GM19395 (cell line): ENCODE results near the gene UGGT1.

Experiments used
- ATAC-seq: cut with Tn5 transposase; IDR thresholded peaks from one replicate; pipeline ENCODE4 v1.9.1; 2021; ENCODE audit warnings: mild to moderate bottlenecking, moderate library complexity; ENCODE audit not compliant: unreplicated experiment

Gene UGGT1, protein sequence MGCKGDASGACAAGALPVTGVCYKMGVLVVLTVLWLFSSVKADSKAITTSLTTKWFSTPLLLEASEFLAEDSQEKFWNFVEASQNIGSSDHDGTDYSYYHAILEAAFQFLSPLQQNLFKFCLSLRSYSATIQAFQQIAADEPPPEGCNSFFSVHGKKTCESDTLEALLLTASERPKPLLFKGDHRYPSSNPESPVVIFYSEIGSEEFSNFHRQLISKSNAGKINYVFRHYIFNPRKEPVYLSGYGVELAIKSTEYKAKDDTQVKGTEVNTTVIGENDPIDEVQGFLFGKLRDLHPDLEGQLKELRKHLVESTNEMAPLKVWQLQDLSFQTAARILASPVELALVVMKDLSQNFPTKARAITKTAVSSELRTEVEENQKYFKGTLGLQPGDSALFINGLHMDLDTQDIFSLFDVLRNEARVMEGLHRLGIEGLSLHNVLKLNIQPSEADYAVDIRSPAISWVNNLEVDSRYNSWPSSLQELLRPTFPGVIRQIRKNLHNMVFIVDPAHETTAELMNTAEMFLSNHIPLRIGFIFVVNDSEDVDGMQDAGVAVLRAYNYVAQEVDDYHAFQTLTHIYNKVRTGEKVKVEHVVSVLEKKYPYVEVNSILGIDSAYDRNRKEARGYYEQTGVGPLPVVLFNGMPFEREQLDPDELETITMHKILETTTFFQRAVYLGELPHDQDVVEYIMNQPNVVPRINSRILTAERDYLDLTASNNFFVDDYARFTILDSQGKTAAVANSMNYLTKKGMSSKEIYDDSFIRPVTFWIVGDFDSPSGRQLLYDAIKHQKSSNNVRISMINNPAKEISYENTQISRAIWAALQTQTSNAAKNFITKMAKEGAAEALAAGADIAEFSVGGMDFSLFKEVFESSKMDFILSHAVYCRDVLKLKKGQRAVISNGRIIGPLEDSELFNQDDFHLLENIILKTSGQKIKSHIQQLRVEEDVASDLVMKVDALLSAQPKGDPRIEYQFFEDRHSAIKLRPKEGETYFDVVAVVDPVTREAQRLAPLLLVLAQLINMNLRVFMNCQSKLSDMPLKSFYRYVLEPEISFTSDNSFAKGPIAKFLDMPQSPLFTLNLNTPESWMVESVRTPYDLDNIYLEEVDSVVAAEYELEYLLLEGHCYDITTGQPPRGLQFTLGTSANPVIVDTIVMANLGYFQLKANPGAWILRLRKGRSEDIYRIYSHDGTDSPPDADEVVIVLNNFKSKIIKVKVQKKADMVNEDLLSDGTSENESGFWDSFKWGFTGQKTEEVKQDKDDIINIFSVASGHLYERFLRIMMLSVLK (N-terminal part only)

DNA sequence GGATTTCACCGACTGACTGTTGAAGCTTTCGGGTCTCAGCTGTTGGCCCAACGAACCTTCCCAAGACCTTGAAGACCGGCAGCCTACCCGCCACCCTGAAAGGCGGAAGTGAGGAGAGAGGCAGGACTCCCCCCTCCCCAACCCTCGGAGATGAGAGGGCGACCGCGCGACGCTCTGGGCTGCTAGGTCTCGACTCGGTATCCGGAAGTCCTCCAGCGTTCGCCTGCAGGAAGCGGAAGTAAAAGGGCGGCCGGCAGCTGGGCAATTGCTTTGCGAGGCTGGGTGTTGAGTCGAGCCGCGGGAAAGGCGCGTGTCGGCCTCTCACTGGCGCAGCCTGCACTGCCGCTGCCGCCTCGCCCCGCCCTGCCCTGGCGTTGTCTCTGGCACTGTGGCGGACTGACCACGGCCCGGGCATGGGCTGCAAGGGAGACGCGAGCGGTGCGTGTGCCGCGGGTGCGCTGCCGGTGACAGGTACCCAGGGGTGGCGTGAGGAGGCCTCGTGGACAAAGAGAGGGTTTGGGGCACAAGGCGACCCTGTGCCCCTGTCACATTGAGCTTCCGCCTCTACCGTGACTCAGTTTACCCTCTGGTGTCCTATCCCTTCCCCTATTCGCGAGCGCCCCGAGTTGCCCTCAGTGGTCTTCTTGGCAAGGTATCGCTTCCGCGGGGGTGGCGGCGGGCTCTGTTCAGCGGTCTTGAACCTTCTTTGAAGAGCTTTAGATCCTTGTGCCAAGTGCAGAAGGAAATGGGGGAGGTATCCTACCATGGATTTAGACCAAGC, at the start of gene UGGT1:
Gene UGGT1 (plus strand): TSS at position 256 of the 781 bp plus-strand sequence. CDS start 158 bp downstream, at position 414.
- ATAC-seq, result peak; percentile 94

DNA sequence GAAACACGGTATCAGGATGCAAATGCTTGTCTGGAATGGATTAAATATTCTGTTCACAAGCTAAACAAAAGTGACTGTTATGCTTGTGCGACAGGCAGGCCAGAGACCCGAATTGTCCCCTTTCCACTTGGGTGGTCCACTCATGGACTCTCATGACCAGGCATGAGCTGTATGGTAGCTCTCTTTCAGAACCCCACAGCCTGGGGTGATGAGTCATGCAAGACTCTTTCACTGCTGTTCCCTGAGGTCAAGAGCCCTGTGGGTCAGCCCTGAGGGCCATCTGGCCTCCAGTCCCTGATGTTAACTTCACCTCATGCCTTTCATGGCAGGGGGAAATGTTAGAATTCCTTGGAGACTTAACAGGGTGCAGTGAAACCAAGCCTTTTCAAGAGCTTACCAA, 49.4 kb upstream of the UGGT1 start:
- ATAC-seq, result no peak

DNA sequence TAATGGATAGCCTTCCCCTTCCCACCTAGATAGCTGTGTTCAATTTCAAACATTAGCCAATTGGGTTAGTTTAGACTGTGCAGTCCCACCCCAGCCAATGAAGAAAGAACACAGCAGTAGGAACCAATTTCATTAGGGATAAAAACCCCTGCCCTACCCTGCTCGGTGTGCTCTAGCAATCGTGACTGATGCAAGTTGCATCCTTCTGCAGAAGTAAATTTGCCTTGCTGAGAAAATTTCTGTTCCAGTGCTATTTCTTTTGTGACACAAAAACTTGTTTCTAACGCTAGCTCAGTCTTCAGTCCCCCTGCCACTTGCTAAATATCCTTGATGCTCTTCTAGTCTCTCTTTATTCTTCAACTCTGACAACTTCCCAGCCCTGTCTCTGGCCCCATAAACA, 48.0 kb upstream of the UGGT1 start:
- no peak for ATAC-seq

GRCh38 chr2:128053331-128053730, 37.7 kb upstream of the UGGT1 start:
- ATAC-seq, result no peak

DNA sequence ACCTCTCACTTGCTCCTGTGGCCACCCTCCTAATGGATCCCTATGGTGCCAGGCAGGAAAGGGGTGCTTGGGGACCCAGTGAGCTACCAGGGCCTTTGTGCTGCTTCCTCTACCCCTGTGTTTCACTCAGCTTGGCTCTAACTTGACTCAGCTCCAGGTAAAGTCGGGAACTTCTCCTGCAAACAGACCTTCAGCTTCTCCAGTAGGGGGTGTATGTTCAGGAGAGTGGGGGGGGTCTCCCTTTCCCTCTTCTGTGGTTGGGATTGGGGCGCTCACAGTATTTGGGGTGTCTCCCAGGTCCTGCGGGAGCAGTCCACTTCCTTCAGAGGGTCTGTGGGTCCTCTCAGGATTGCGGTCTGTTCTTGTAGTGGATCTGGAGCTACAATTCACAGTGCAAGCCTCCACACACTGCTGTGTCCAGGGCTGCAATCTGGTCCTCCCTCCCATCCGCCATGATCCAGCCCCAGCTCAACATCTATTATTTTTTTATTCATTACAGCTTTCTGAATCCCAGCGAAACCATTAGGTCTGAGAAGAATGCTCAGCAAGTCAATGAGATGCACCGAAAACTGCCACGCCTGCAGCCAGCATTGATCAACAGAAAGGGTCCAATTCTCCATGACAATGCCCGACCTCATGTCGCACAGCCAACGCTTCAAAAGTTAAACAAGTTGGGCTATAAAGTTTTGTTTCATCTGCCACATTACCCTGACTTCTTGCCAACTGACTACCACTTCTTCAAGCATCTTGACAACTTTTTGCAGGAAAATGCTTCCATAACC, 36.7 kb upstream of the UGGT1 start:
- ATAC-seq, result no peak

DNA sequence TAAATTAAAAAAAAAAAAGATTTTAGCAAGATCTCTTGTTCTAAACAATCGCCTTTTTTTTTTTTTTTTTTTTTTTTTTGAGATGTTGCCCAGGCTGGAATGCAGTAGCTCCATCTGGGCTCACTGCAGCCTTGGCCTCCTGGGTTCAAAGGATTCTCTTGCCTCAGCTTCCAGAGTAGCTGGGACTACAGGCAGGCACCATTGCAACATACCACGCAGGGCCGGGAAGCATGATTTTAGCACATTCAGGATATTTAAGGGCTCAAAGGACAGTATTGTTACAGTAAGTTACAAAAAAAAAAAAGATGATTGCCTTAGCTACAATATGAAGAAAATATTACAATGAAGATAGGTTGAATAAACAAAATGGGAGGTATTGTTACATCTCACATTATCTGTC, 33.7 kb upstream of the UGGT1 start:
- no peak for ATAC-seq

GRCh38 chr2:128058114-128058513, 32.9 kb upstream of the UGGT1 start:
- ATAC-seq, result no peak

DNA sequence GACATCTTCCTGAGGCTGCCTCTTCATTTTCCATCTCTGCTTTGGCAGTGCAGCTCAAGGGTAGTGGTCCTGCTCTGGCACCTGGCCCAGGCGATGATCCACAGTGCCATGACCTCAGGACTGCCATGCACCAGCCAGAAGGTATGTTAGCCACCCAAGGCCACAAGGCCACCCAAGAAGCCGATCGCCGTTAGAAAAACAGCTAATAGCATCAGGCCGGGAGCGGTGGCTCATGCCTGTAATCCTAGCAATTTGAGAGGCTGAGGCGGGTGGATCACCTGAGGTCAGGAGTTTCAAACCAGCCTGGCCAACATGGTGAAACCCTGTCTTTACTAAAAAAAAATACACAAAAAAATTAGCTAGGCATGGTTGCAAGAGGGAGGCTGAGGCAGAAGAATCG, 28.4 kb upstream of the UGGT1 start:
- no peak for ATAC-seq

- ATAC-seq, result no peak
Observed at GRCh38 chr2:128064353-128064752, 26.6 kb upstream of the UGGT1 start.

GRCh38 chr2:128069769-128070168, 21.2 kb upstream of the UGGT1 start:
- no peak for ATAC-seq

DNA sequence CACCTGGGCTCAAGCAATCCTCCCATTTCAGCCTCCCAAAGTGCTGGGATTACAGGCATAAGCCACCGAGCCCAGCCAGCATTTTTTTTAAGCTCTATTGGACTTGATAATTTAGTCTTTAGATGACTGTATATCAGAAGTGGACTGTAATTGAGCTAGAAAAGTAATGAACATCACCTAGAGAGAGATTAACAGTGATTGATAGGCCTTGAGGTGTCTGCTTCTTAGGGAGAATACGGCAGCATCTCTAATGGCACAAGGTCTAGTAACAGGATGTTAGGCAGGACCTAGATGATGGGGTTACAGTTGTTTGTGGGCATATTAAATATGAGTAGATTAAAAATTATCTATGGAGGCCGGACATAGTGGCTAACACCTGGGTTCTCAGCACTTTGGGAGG, 17.7 kb upstream of the UGGT1 start:
- no peak for ATAC-seq

GRCh38 chr2:128076461-128077106, 14.4 kb upstream of the UGGT1 start:
- no peak for ATAC-seq

DNA sequence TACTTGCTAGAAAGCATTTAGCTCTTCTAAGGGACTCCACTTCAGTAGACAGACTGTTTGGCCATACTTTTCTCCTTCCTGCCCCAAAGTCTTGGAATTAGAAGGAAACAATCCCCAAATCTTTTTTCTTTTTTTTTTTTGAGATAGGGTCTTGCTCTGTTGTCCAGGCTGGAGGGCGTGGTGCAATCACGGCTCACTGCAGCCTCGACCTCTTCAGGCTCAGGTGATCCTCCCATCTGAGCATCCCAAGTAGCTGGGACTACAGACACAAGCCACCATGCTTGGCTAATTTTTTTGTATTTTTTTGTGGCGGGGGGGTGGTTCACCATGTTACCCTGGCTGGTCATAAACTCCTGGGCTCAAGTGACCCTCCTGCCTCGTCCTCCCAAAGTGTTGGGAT, 6.2 kb upstream of the UGGT1 start:
- ATAC-seq, result no peak

DNA sequence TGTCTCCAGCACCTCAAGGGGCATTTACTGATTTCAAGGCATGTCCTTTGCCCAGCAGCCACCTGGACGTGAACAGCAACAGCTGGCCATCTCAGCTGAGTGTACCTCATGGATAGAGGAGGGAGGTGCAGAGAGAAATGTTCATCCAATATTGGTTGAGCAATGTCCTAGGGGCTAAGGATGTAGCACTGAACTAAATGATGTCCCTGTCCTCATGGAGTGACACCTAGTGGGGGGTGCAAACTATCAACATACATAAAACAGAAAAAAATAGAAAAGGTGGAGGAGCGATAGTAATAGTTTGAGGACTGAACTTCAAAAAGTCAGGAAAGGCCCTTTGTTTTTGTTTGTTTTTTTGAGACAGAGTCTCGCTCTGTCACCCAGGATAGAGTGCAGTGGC, 4.8 kb upstream of the UGGT1 start:
- no peak for ATAC-seq

DNA sequence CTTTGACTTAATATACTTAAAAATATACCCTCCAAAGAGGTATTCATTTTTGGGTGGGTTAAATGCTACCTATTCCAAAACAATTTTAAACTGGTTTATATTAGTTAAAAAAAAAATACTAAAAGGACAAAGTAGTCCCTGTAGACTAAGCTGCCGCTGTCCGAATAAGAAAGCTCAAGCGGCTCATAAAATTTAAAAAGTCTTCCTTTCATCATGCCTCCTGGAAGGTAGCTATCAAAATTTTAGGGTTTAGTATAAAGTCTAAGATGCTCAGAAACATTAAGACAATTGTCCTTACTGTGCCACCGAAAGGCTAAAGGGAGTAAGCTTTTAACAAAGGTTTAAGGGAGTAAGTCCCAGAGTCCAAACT, 440 bp upstream of the UGGT1 start:
- ATAC-seq, result no peak

- peak; percentile 13 for ATAC-seq
Observed at GRCh38 chr2:128091726-128092080, 703 bp downstream of the UGGT1 start.

DNA sequence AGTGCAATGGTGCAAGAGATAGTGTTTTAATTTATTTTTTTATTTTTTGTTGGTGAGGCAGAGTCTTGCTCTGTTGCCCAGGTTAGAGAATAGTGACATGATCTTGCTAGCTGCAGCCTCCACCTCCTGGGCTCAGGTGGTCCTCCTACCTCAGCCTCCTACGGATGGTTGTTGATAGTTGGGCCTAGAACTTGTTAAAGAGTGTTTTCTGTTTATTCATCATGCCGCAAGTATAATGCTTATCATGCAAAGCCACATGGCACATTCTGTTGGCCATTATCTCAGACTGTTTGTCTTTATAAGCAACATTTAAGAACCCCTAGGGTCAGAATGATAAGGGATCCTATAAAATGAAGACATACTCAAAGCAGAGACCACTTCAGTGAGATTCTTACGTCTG, 1.7 kb downstream of the UGGT1 start:
- ATAC-seq, result no peak

DNA sequence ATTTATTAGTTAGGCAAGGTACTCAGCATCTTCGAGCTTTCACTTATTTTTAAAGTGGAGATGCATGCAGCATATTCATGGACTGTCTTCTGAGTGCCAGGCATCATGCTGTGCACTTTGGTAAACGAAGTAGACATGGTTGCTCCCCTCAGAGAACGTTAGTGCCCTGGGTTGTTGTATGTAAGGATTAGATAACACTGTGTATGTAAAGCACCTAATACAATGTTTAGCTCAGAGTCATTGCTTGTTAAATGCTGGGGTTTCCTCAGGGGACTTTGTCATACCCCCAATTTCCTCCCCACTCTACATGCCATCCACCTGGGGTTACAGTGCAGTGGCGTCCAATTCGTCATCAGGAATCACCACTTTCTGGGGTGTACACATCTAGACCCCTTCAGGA, 2.8 kb downstream of the UGGT1 start:
- ATAC-seq, result no peak

GRCh38 chr2:128095201-128095600, 4.2 kb downstream of the UGGT1 start:
- no peak for ATAC-seq
